Keratinocyte (primary cell): ENCODE results near the gene MAGI2. TPM values are rescaled to one million over a fixed set of nuclear protein-coding genes. Genes with fewer than 3 reads are reported as not detected.

Experiments used
- DNase-seq: peaks from one replicate; pipeline ENCODE4 v3.0.0-alpha.2; 2011; ENCODE audit warnings: low read depth, missing footprints, low spot score
- FAIRE-seq: peaks from 2 replicates; lab custom pipeline; 2011; peaks lifted over from hg19 to GRCh38; lab: Jason Lieb, UNC
- H2AFZ ChIP-seq: 2 replicates; pipeline ENCODE4 v1.6.0; 2012; ENCODE audit warnings: low read length, control low read depth, inconsistent platforms; ENCODE audit not compliant: control insufficient read depth
- H3K27ac ChIP-seq: 2 replicates; pipeline ENCODE4 v1.5.1; 2011; ENCODE audit warnings: low read length; ENCODE audit not compliant: control insufficient read depth, insufficient read depth
- H3K27me3 ChIP-seq: 3 replicates; pipeline ENCODE4 v1.6.0; 2011; ENCODE audit warnings: low read length; ENCODE audit not compliant: control insufficient read depth, insufficient read depth; ENCODE audit errors: extremely low read depth
- H3K36me3 ChIP-seq, 2 experiments: 2 replicates in 1 of 2; 3 replicates in 1 of 2; pipeline ENCODE4 v1.5.1; 2011; ENCODE audit warnings: low read length in 2 of 2, mild to moderate bottlenecking in 1 of 2; ENCODE audit not compliant: control insufficient read depth in 2 of 2, insufficient read depth in 2 of 2; ENCODE audit errors: extremely low read depth in 1 of 2
- H3K4me1 ChIP-seq: 3 replicates; pipeline ENCODE4 v1.5.1; 2011; ENCODE audit warnings: low read length; ENCODE audit not compliant: control insufficient read depth, insufficient read depth; ENCODE audit errors: extremely low read depth
- H3K4me2 ChIP-seq: 3 replicates; pipeline ENCODE4 v1.6.0; 2011; ENCODE audit warnings: low read depth, low read length; ENCODE audit not compliant: control insufficient read depth, insufficient read depth; ENCODE audit errors: extremely low read depth
- H3K4me3 ChIP-seq, 3 experiments: fragments of 200-600 bp in 1 of 3; sonication (generic) in 1 of 3; 2 replicates in 2 of 3; 3 replicates in 1 of 3; pipeline ENCODE4 v1.5.1; 2011 to 2016; ENCODE audit warnings: low read length in 3 of 3, mild to moderate bottlenecking in 3 of 3, control low read depth in 2 of 3, inconsistent platforms in 1 of 3, low read depth in 1 of 3, mixed read lengths in 1 of 3, mixed run types in 1 of 3, moderate library complexity in 1 of 3; ENCODE audit not compliant: control insufficient read depth in 2 of 3, insufficient read depth in 2 of 3; ENCODE audit errors: extremely low read depth in 1 of 3
- H3K79me2 ChIP-seq: 2 replicates; pipeline ENCODE4 v1.6.0; 2012; ENCODE audit warnings: low read length; ENCODE audit not compliant: control insufficient read depth, insufficient read depth
- H3K9ac ChIP-seq: 3 replicates; pipeline ENCODE4 v1.6.0; 2011; ENCODE audit warnings: low read length; ENCODE audit not compliant: control insufficient read depth, insufficient read depth; ENCODE audit errors: extremely low read depth
- H3K9me1 ChIP-seq: 3 replicates; pipeline ENCODE4 v1.6.0; 2011; ENCODE audit warnings: low read length; ENCODE audit not compliant: control insufficient read depth, insufficient read depth; ENCODE audit errors: extremely low read depth
- H3K9me3 ChIP-seq: 2 replicates; pipeline ENCODE4 v1.5.1; 2012; ENCODE audit warnings: low read depth, low read length; ENCODE audit not compliant: control insufficient read depth
- H4K20me1 ChIP-seq: 3 replicates; pipeline ENCODE4 v1.6.0; 2011; ENCODE audit warnings: low read length; ENCODE audit not compliant: control insufficient read depth, insufficient read depth; ENCODE audit errors: extremely low read depth
- CTCF ChIP-seq, 3 experiments: IDR thresholded peaks in 1 of 3; conservative IDR thresholded peaks in 1 of 3; optimal IDR thresholded peaks in 1 of 3; 2 replicates in 2 of 3; 3 replicates in 1 of 3; pipeline versions ENCODE3 to v1.5.1; 2011; ENCODE audit warnings: low read length in 3 of 3, mild to moderate bottlenecking in 3 of 3, moderate library complexity in 2 of 3, control low read depth in 1 of 3, inconsistent platforms in 1 of 3; ENCODE audit not compliant: insufficient read depth in 2 of 3; ENCODE audit errors: extremely low read depth in 1 of 3
- EZH2 ChIP-seq: IDR thresholded peaks from one replicate; pipeline ENCODE4 v1.6.1; 2012; ENCODE audit warnings: inconsistent platforms, mild to moderate bottlenecking, low read length, moderate library complexity
- dilution Hi-C: fragments of 300-500 bp; cut with MboI; formaldehyde crosslinking; loops from one replicate; pipeline ENCODE4 v1.7.0; 2020; ENCODE audit warnings: low sequenced_read_pairs; ENCODE audit not compliant: extremely low pct_ligation_motif_present
- polyA plus RNA-seq, 5 experiments: library from polyadenylated mRNA; depleted of rRNA in 3 of 5; stranded (reverse) in 3 of 5; stranded (forward) in 1 of 5; unstranded in 1 of 5; fragments of >200 nt; gene quantifications; 1 replicate in 1 of 5; 2 replicates in 3 of 5; 3 replicates in 1 of 5; pipeline versions ENCODE4 v1.2.1 to v1.2.3, GENCODE V29; 2011 to 2012; ENCODE audit warnings: missing spikeins in 2 of 5, low read depth in 1 of 5, low replicate concordance in 1 of 5

Gene MAGI2
- polyA plus RNA-seq, 1 donor (not counting 4 experiments of a cell fraction or from before 2014, with no cell fraction given), result 0.07 TPM

DNA sequence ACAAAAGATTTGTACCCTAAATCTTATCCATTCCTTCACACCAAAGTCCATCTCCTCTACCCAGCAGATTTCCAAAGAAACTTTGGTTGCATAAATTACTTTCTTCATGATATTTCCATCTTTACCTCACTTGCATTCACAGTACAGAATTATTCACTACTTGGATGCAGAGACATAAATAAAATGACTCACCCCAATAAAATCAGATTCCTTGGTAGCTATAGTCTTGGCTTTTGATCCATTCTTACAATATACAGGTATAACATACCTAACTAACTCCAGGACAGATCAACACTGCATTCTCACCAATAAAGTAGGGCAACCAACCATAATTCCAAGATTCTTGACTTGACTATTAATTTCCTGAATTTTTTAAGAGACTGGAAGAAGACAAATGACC lies 815.1 kb downstream of the MAGI2 start:
- no peaks in the 10 kb centered on the region for H3K79me2 ChIP-seq
- no peak overlapping the region for H3K4me3 ChIP-seq
- H3K36me3 ChIP-seq, result no peaks in the 10 kb centered on the region
- H4K20me1 ChIP-seq, result no peaks in the 10 kb centered on the region
- H3K9ac ChIP-seq, result no peak overlapping the region
- no peaks in the 10 kb centered on the region for H3K9me3 ChIP-seq
- H3K27me3 ChIP-seq, result no peaks in the 10 kb centered on the region
- DNase-seq (no peak), FAIRE-seq (no peak)
- no peak overlapping the region for H2AFZ ChIP-seq
- dilution Hi-C loops, result no loop called here
- H3K4me2 ChIP-seq, result no peak overlapping the region
- no peak overlapping the region for H3K27ac ChIP-seq
- no peaks in the 10 kb centered on the region for H3K9me1 ChIP-seq
- TF ChIP-seq EZH2 (no peak), CTCF (optimal IDR thresholded peaks at IDR 0.05 in 1 of 3, IDR thresholded peaks at IDR 0.05 in 1 of 3, conservative IDR thresholded peaks at IDR 0.05 in 1 of 3; ENCODE audit: extremely low read depth in 1 of 3, insufficient read depth in 2 of 3, low read length in 3 of 3) (no peak)
- peaks cover 2% of the 10 kb centered on the region for H3K4me1 ChIP-seq

GRCh38 chr7:78636727-78637126 lies 816.7 kb downstream of the MAGI2 start:
- peaks cover 2% of the 10 kb centered on the region for H3K4me1 ChIP-seq
- no peak for DNase-seq
- dilution Hi-C loops, result no loop called here
- H2AFZ ChIP-seq, result no peak overlapping the region
- no peaks in the 10 kb centered on the region for H3K27me3 ChIP-seq
- H3K27ac ChIP-seq, result no peak overlapping the region
- no peaks in the 10 kb centered on the region for H3K9me1 ChIP-seq
- no peak overlapping the region for H3K4me2 ChIP-seq
- TF ChIP-seq EZH2 (no peak), CTCF (optimal IDR thresholded peaks at IDR 0.05 in 1 of 3, IDR thresholded peaks at IDR 0.05 in 1 of 3, conservative IDR thresholded peaks at IDR 0.05 in 1 of 3; ENCODE audit: extremely low read depth in 1 of 3, insufficient read depth in 2 of 3, low read length in 3 of 3) (no peak)
- FAIRE-seq, result no peak
- no peak overlapping the region for H3K4me3 ChIP-seq
- no peaks in the 10 kb centered on the region for H3K36me3 ChIP-seq
- no peak overlapping the region for H3K9ac ChIP-seq
- H4K20me1 ChIP-seq, result no peaks in the 10 kb centered on the region
- H3K79me2 ChIP-seq, result no peaks in the 10 kb centered on the region
- H3K9me3 ChIP-seq, result no peaks in the 10 kb centered on the region
